CD4-positive, alpha-beta T cell treated with Interleukin-10 for 1 hour (primary cell): Measurements from ENCODE around the gene ASB1.

Experiments
- DNase-seq: peaks from one replicate; pipeline ENCODE4 v3.0.0-alpha.2; 2020

ASB1 gene

GRCh38 chr2:238446371-238446770 lies 19.6 kb downstream of the ASB1 start:
- no peak for DNase-seq

DNA sequence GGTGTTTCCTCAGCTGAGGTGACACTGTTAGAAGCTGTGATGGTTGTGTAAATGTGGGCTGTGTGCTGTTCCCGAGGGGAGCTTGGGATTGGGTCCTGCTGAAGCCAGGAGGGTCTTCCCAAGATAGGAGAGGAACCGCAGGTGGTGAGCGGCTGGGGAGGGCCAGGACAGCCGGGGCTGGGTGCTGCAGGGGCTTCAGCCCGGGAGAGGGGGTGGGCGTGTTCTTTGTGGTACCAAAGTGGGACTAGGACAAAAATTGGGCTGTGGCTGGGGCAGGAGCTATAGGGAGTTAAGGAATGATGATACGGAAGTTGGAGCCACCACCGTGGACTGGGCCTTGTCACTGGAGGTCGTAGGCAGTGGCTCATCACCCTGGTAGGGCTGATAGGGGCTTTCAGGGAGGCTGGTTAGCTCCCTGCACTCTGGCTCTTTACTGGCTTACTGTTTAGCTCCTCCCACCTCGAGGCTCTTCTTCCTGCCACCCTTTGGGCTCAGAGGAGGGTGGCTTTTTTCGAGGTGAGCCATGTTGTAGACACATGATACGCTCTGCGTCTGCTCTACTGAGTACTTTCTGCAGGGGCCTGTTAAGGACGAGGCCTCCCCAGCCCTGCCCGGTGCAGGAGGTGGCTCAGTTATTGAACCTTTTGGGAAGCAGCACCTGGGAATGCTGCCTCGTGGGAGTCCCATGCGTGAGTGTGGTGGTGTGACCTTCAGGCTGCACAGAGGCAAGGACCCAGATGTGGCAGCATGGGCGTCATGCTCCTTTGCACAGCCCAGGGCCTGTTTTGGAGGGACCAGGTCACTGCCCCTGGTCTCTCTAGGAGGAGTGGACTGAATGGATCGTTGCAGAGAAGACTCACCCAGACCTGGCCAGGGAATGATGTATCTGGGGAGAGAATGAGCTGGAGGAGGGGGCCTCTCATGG lies 21.6 kb downstream of the ASB1 start:
- DNase-seq, result no peak

GRCh38 chr2:238449241-238449640 lies 22.5 kb downstream of the ASB1 start:
- DNase-seq, result no peak

GRCh38 chr2:238449909-238450417 lies 23.2 kb downstream of the ASB1 start:
- DNase-seq, result no peak

DNA sequence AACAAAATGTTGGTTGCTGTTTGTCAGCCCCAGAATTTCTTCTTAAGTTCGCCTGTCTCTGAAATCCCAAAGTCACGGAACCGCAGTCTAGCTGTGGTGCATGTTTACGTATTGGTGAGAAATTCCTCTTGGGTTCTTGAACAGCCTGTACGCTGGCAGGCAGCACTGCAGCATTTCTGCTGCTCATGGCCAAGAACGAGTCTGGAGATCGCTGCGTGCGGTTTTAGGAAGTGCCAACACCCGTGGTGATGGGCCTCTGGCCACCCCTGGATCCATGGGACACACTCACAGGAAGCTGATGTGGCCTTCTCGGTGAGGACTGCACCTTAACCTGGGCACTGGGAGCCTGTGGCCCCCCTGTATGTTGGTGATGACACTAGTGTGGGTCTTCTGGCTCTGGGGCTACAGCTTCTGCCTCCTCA lies 23.7 kb downstream of the ASB1 start:
- DNase-seq, result no peak

- no peak for DNase-seq
These were observed 27.1 kb downstream of the ASB1 start for GRCh38 chr2:238453842-238454241.

DNA sequence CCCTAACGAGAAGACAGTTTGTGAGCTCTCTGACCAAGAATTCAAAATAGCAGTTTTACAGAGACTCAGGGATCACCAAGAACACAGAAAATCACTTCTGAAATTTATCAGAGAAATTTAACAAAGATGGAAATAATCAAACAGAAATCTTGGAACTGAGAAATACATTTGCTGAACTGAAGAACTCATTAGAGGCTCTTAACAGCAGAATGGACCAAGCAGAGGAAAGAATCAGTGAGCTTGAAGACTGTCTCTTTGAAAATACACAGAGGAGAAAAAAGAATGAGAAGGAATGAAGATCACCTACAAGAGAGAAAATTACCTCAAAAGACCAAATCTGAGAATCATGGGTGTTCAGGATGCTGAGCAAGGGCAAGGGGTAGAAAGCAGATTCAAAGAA lies 29.7 kb downstream of the ASB1 start:
- DNase-seq, result no peak

- DNase-seq, result no peak
These were observed 30.5 kb downstream of the ASB1 start for GRCh38 chr2:238456970-238457926.

- DNase-seq, result no peak
These were observed 31.2 kb downstream of the ASB1 start for GRCh38 chr2:238457927-238458324.

DNA sequence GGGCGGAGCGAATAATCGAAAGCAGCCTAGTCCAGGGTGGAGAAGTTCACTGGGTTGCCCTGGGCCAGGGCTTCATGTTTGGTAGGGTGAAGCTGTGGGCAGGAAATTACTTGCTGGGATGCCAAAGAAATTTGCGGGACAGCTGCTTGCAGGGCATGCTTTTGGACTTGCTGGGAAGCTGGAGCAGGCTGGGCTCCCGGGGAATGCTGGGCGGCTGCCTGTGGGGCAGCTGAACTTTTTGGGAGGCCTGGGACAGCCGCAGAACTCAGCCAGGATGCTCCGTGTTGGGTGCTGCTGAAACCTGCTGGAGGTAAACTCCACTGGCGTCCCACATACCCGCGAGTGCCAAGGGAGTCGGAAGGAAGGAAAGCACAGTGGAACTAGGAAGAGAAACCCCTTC lies 31.9 kb downstream of the ASB1 start:
- no peak for DNase-seq

DNA sequence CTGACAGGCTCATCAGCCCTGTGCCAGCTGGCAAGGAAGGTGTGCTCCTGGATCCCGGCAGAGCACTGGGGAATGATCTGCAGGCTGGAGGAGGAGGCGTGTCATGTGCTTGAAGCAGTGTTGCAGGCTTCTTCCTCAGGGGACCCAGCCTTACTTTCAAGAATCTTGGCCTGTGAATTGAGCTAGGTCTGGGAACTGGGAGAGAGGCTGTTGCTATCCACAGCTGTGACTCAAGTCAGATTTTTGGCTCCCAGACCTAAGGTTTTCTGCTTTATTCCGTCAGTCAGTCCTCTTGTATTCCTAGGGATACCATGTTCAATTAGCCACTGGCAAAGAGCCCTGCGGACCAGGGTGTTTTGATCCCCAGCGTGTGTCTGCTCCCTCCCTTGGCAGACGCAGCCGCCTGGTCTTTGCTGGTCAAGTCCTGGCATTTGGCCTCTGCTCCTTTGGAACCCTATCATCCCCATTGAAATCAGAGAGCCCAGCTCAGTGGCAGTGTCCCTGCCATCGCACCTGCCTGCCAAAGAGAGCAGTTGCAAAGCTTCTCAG lies 32.4 kb downstream of the ASB1 start:
- DNase-seq, result no peak

- DNase-seq, result no peak
These were observed 34.3 kb downstream of the ASB1 start for GRCh38 chr2:238461051-238461450.

DNA sequence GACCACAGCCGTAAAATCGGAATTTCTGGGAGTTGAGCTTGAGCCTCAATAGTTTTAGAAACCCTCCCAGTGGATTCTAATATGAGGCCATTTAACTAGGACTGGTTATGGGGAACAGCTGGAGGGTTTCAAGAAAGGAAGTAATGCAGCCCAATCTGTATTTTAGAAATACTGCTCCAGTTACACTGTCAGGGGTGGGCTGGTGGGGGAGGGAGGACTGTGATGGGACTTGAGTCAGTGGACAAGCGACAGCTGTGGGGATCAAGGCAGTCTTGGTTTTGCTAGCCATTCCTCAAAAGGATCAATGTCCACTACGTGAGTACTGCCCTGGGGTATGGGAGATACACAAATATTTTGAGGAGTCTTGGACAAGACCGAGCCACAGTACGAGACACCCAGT lies 34.8 kb downstream of the ASB1 start:
- DNase-seq, result no peak

GRCh38 chr2:238461916-238462315 lies 35.2 kb downstream of the ASB1 start:
- no peak for DNase-seq

DNA sequence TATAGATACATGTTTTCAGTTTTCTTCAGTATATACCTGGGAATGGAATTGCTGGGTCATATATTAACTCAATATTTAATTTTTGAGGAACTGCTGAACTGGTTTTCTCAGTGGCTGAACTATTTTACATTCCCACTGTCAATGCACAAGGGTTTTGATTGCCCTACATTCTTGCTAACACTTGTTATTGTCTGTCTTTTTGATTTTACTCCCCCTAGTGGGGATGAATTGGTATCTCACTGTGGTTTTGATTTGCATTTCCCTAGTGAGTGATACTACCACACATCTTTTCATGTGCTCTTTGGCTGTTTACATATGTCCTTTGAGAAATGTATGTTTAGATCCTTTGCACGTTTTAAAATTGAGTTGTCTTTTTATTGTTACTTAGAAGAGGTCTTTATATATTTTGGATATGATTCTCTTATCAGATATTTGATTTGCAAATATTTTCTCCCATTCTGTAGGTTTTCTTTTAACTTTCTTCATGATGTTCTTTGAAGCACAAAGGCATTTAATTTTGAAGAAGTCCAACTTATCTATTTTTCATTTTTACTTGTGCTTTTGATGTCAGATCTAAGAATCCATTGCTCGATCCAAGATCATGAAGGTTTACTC lies 36.2 kb downstream of the ASB1 start:
- DNase-seq, result peak; percentile 67

GRCh38 chr2:238464389-238464788 lies 37.7 kb downstream of the ASB1 start:
- DNase-seq, result no peak

GRCh38 chr2:238465487-238466242 lies 38.9 kb downstream of the ASB1 start:
- no peak for DNase-seq

DNA sequence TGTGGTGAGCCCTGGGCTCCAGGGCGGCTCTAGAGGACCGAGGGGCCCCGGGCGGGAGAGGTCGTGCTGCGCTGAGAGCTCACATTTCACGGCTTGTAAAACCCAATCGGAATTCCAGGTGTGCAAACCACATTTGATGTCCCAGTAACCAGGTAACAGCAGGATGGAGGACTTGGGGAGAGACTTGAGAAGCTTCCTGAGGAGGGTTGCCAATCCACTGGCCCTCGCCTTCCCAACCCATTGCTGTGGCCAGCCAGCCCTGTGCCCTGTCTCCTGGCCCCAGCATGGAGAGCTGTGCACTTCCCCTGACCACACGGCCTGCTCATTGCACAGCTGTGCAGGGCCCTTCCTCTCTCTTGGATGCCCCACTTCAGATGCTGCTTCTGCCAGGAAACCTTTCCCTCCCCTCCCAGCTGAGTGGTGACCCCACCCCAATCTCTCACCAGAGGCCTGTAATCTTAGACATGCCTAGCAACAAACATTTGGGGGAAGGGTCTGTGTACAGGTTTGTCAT lies 39.6 kb downstream of the ASB1 start:
- no peak for DNase-seq

DNA sequence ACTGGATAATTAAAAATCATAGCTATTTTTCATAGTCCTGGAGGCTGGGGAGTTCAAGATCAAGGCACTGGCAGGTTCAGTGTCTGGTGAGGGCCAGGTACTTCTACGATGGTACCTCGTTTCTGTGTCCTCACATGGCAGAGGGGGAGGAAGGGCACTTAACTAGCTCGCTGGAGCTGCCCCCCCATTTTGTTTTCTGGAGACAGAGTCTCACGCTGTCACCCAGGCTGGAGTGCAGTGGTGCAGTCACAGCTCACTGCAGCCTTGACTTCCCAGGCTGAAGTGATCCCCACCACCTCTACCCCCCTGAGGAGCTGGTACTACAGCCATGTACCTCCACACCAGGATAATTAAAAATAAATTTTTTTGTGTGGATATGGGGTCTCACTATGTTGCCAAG lies 40.3 kb downstream of the ASB1 start:
- DNase-seq, result no peak

DNA sequence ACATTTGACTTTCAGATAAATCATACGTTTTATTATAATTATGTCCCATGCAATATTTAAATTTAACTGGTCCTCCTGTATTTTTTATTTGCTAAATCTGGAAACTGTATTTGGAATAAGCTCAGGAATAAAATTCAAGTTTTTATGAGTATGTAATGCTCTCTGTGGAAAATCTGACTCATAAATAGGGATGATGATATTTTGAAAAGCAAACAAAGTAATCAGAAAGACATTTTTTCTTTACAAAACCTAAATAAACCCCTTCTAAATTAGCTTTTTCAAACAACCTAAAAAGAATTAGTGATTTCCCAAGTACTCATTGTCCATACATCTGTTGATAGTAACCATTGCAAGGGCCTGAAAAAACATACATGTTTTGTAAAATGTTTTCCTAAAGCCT lies 41.1 kb downstream of the ASB1 start:
- no peak for DNase-seq

- no peak for DNase-seq
These were observed 42.4 kb downstream of the ASB1 start for GRCh38 chr2:238469155-238469554.

DNA sequence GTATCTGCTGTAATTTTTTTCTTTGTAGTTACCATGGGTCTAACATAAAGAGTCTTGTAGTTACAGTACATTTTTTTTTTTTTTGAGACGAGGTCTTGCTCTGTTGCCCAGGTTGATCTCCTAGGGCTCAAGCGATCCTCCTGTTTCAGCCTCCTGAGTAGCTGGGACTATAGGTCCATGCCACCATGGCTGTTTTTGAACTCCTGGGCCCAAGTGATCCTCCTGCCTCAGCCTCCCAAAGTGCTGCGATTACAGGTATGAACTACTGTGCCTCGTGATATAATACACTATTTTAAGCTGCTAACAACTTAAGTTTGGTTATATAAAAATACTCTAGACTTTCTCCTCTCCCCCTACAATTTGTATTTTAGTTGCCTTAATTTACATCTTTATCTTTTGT lies 46.3 kb downstream of the ASB1 start:
- no peak for DNase-seq
